Activated CD8-positive, alpha-beta memory T cell treated with anti-CD3 and anti-CD28 coated beads, Interleukin-2, amount 10 ng/mL, durations not matched to agents 7 days and 5 days (primary cell): ENCODE results near the gene ZFP36L2. TPM values are rescaled to one million over a fixed set of nuclear protein-coding genes. Genes with fewer than 3 reads are reported as not detected.

Experiments
- ATAC-seq: fragments of 150-1000 bp; cut with Tn5 transposase; one replicate; pipeline ENCODE4 v1.10.0; 2021; ENCODE audit warnings: moderate library complexity
- CTCF ChIA-PET: fragments of 350-600 bp; sonication (Branson Sonifier 250); formaldehyde crosslinking; loops from one replicate; lab custom pipeline; 2021; ENCODE audit warnings: antibody characterized with exemption; lab: Charles Lee
- DNase-seq: peaks from one replicate; pipeline ENCODE4 v3.0.0-alpha.2; 2020
- H3K27ac Mint-ChIP-seq: one replicate; pipeline ENCODE4 v1.8.0; 2021; ENCODE audit warnings: mild to moderate bottlenecking, mixed read lengths
- H3K27me3 Mint-ChIP-seq: one replicate; pipeline ENCODE4 v1.8.0; 2021; ENCODE audit warnings: mixed read lengths
- H3K36me3 Mint-ChIP-seq: one replicate; pipeline ENCODE4 v1.8.0; 2021; ENCODE audit warnings: mild to moderate bottlenecking, mixed read lengths
- H3K4me1 Mint-ChIP-seq: one replicate; pipeline ENCODE4 v1.8.0; 2021; ENCODE audit warnings: mixed read lengths
- H3K4me3 Mint-ChIP-seq: one replicate; pipeline ENCODE4 v1.8.0; 2021; ENCODE audit warnings: mild to moderate bottlenecking, moderate library complexity, mixed read lengths
- H3K9me3 Mint-ChIP-seq: one replicate; pipeline ENCODE4 v1.8.0; 2022; ENCODE audit warnings: low read depth, mixed read lengths
- total RNA-seq, 2 experiments: library from RNA; stranded (reverse); gene quantifications; one replicate each; pipeline ENCODE4 v1.2.3, GENCODE V29; 2021

Gene ZFP36L2
- total RNA-seq, 2 experiments from 2014 or later = 118 to 158 TPM

DNA sequence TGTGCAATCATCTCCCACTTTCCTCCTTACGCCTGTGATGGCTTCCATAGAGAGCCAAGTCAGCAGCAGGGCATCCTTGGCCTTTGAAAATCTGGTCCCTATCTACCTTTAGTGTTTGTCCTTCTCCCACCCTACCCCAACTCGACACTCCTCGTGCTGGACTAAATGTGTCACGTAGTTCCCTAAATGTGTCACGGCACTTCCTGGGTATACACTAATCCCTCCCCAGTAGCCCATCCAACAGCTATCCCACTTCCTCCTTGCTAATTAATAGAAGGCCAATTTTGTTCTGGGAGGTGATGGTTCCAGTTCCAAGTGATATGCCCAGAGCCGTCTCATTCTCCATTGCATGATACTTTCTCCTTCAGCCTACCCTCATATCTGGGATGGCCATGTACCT, 36.5 kb upstream of the ZFP36L2 start:
- no peaks in the 10 kb centered on the region for H3K4me1 Mint-ChIP-seq
- no peak overlapping the region for H3K4me3 Mint-ChIP-seq
- no peaks in the 10 kb centered on the region for H3K9me3 Mint-ChIP-seq
- DNase-seq (no peak), ATAC-seq (no peak)
- H3K27ac Mint-ChIP-seq = no peak overlapping the region
- no peaks in the 10 kb centered on the region for H3K27me3 Mint-ChIP-seq
- CTCF ChIA-PET = no interaction called here
- no peaks in the 10 kb centered on the region for H3K36me3 Mint-ChIP-seq

DNA sequence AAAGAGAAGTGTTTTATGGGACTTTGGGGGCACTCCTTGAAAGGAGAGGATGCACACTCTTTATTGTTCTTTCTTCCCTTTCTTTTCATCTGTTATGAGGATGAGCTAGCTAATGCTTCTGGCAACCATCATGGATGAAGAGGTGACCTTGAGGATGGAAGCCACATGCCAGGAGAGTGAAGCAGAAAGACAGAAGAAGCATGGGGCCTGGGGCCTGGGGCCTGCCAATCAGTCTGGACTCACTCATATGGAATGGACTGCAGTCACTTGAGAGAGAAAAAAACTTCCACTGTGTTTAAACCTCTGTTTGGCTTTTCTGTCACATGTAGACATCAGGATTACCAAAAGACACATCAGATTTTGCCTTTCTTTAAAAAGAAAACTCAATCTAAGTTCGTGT, 35.8 kb upstream of the ZFP36L2 start:
- no peak overlapping the region for H3K4me3 Mint-ChIP-seq
- H3K36me3 Mint-ChIP-seq = no peaks in the 10 kb centered on the region
- no peaks in the 10 kb centered on the region for H3K4me1 Mint-ChIP-seq
- ATAC-seq (no peak), DNase-seq (no peak)
- CTCF ChIA-PET = no interaction called here
- H3K9me3 Mint-ChIP-seq = no peaks in the 10 kb centered on the region
- no peak overlapping the region for H3K27ac Mint-ChIP-seq
- no peaks in the 10 kb centered on the region for H3K27me3 Mint-ChIP-seq

DNA sequence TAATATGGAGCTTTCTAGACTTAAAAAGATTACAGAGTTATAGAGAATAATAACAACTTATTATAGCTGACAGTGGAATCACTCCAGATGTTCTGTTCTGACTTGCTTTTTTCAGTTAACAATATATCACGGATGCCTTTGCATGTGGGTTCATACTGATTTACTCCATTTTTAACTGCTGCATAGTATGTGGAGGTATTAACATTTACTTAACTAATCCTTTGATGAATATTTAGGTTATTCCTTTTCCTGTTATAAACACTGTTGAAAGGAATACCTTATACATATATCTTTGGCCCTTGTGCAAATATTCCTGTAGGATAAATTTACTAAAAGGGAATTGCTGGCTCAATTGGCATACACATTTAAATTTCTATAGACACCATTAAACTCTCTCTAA, 33.1 kb upstream of the ZFP36L2 start:
- Mint-ChIP-seq H3K4me1 (no peaks in the 10 kb centered on the region), H3K9me3 (no peaks in the 10 kb centered on the region), H3K27ac (no peak overlapping the region), H3K4me3 (no peak overlapping the region), H3K36me3 (no peaks in the 10 kb centered on the region), H3K27me3 (no peaks in the 10 kb centered on the region)
- DNase-seq (no peak), ATAC-seq (no peak)
- CTCF ChIA-PET = no interaction called here

DNA sequence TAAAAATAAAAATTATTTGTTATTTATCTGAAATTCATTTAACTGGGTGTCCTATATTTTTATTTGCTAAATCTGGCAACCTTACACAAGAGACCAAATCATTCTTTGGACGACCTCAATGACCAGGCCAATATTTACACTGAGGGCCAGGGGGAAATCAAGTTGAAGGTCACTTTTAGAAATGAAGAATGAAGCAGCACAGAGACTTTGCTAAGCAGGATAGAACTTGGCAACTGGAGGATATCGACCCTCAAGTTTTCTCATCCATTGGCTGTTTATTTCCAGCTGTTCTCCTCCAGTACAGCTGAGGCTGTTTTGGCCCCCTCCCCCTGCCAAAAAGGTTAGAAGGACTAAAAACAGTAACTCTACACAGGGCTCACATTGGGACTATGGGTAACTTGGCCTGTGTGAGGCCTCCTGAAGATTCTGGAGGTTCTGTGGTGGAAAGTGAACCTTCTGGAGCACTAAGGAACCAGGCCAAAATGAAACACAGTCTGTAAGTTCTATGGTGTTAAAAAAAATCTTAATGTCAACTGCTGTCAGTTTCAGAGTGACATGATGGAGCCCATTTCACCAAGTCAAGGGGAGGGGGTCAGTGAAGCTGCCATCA, 32.2 kb upstream of the ZFP36L2 start:
- ATAC-seq (no peak), DNase-seq (no peak)
- Mint-ChIP-seq H3K9me3 (no peaks in the 10 kb centered on the region), H3K36me3 (no peaks in the 10 kb centered on the region), H3K27me3 (no peaks in the 10 kb centered on the region), H3K4me3 (no peak overlapping the region), H3K4me1 (no peaks in the 10 kb centered on the region), H3K27ac (no peak overlapping the region)
- CTCF ChIA-PET = no interaction called here

DNA sequence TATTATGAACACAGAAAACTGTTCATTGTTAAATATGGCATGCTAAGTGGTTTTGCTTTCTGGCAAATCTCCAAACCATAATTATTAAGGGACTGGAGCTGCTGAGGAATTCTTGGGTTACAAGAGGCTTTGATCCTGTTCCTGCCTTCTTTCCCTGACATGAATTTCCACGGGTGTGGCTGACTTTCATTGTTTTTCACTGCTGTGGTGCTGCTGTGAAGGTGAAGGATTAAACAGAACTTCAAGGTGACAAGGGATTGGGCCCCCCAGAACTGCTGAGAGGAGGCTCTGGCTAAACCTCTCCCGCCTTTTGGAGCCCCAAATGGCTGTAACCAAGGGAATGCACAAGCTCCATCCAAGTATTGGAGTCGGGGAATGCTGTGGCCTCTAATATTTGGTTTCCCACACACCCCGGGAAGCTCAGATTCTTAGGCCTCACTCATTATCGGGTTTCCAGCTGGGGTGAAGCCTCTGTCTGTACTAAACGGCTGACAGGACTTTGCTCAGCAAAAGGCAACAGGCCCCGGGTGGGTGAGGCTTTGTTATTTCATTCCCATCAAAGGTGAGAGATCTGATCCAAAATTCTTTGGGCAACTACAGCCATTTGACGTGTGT, 29.0 kb upstream of the ZFP36L2 start:
- H3K9me3 Mint-ChIP-seq = no peaks in the 10 kb centered on the region
- no peaks in the 10 kb centered on the region for H3K27me3 Mint-ChIP-seq
- no peaks in the 10 kb centered on the region for H3K4me1 Mint-ChIP-seq
- DNase-seq (no peak), ATAC-seq (no peak)
- H3K36me3 Mint-ChIP-seq = no peaks in the 10 kb centered on the region
- no peak overlapping the region for H3K4me3 Mint-ChIP-seq
- H3K27ac Mint-ChIP-seq = no peak overlapping the region
- CTCF ChIA-PET = interaction anchor here (0.7 to 1.1 kb wide), 2 partner anchors 26 to 194 kb away, joined by 3 read pairs; no protein-coding TSS in a partner anchor

DNA sequence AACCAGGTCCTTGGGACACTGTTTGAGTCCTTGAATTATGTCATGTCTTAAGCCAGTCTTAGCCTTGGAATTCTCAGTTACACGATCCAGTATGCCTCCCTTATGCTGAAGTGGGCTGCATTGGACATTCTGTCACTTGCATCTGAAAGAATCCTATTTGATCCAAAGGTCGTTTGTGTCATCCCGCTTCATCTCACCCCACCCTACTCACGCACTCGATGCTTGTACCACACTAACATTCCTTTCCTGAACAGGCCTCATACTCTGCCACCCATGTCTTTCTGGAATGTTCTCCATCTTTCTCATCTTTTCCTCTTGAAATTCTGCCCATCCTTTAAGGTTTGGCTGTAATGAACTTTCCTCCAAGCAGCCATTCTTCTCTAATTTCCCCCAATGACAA, 27.9 kb upstream of the ZFP36L2 start:
- Mint-ChIP-seq H3K4me1 (no peaks in the 10 kb centered on the region), H3K27ac (no peak overlapping the region), H3K27me3 (no peaks in the 10 kb centered on the region), H3K4me3 (no peak overlapping the region), H3K9me3 (no peaks in the 10 kb centered on the region), H3K36me3 (no peaks in the 10 kb centered on the region)
- ATAC-seq (no peak), DNase-seq (no peak)
- CTCF ChIA-PET = no interaction called here

DNA sequence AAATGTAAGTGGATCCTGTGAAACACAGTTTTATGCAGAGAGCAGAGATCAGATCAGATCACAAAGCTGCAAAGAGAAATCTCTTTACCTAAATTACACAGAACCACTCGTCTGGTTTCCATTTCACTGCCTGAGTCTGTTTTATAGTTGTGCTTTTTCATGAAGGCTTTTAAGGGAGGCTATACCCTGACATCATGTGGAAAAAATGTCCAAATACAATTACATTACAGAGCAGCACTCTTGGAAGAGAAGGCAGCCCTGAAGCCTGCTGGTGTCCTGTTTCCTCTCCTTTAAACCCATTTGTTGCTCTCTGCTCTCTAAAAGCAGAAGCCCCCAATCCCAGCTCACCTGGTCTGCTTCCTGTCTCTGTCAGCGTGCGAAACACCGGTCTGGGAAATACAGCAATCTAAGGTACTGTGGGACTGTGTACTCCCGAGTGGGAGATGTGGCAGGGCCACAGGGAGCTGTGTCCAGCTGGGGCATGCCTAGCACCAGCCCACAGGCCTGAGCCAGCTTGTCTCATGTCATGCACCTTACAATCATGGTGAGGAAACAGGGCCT, 24.8 kb upstream of the ZFP36L2 start:
- no peak overlapping the region for H3K27ac Mint-ChIP-seq
- H3K9me3 Mint-ChIP-seq = no peaks in the 10 kb centered on the region
- CTCF ChIA-PET = no interaction called here
- ATAC-seq = no peak
- no peaks in the 10 kb centered on the region for H3K4me1 Mint-ChIP-seq
- no peaks in the 10 kb centered on the region for H3K27me3 Mint-ChIP-seq
- no peak overlapping the region for H3K4me3 Mint-ChIP-seq
- no peaks in the 10 kb centered on the region for H3K36me3 Mint-ChIP-seq
- no peak for DNase-seq

DNA sequence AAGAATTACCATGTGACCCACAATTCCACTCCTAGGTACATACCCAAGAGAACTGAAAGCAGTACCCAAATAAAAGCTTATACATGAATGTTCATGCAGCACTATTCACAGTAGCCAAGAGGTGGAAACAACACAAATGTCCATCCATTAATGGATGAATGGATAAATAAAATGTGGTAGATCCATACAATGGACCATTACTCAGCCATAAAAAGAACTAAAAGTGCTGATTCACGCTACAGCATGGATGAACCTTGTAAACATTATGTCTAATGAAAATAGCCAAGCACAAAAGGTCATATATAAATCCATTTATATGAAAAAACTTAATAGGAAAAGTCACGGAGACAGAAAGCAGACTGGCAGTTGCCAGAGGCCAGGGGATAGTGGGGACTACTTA, 23.6 kb upstream of the ZFP36L2 start:
- DNase-seq = no peak
- Mint-ChIP-seq H3K9me3 (no peaks in the 10 kb centered on the region), H3K36me3 (no peaks in the 10 kb centered on the region), H3K27me3 (no peaks in the 10 kb centered on the region), H3K4me1 (no peaks in the 10 kb centered on the region), H3K4me3 (no peak overlapping the region), H3K27ac (no peak overlapping the region)
- no peak for ATAC-seq
- CTCF ChIA-PET = interaction anchor here (1.8 kb wide), 1 partner anchor 234 kb away, joined by 8 read pairs; no protein-coding TSS in a partner anchor

DNA sequence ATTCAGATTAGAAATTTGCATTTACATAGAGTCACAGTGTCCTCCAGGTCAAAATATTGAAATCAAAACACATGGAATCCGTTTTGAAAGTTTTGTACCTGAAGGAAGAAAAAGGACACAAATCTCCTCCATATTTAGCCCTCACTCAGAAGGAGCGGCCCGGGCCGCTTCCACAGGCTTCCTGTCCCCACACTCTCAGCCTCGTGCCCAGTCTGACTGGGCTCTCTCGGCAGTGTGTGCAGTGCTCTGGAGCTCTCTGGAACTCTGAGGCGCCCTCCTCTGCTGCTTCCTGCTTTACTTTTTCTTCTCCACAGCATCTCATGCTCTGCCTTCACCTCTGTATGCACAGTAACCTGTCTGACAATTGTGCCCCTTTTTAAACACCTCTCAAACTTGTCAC, 22.2 kb upstream of the ZFP36L2 start:
- H3K27ac Mint-ChIP-seq = no peak overlapping the region
- no peak overlapping the region for H3K4me3 Mint-ChIP-seq
- CTCF ChIA-PET = interaction anchor here (0.9 to 1.8 kb wide), 2 partner anchors 10 to 236 kb away, joined by 3 to 8 read pairs; no protein-coding TSS in a partner anchor
- no peaks in the 10 kb centered on the region for H3K9me3 Mint-ChIP-seq
- DNase-seq (no peak), ATAC-seq (no peak)
- no peaks in the 10 kb centered on the region for H3K4me1 Mint-ChIP-seq
- no peaks in the 10 kb centered on the region for H3K36me3 Mint-ChIP-seq
- H3K27me3 Mint-ChIP-seq = no peaks in the 10 kb centered on the region

DNA sequence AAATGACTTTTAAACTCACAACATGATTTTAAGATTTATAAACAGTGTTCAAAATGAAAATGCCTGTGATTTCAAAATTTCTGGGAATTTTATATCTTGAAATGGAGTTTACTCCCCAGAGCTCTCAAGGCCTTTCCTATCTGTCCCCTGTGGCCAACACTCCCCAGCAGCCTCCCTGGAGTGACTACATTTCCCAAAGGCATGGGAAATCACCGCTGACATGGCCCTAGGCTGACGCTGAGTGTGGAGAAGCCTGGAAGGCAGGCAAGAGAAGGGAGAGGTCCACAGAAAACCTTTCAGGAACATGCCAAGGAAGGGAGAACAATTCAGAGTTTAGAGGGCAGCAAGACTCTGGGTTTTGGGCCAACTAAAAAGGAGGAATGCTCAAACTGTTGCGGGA, 20.2 kb upstream of the ZFP36L2 start:
- no peak for DNase-seq
- Mint-ChIP-seq H3K4me1 (no peaks in the 10 kb centered on the region), H3K27me3 (no peaks in the 10 kb centered on the region), H3K9me3 (no peaks in the 10 kb centered on the region), H3K27ac (no peak overlapping the region), H3K4me3 (no peak overlapping the region), H3K36me3 (no peaks in the 10 kb centered on the region)
- CTCF ChIA-PET = no interaction called here
- no peak for ATAC-seq

DNA sequence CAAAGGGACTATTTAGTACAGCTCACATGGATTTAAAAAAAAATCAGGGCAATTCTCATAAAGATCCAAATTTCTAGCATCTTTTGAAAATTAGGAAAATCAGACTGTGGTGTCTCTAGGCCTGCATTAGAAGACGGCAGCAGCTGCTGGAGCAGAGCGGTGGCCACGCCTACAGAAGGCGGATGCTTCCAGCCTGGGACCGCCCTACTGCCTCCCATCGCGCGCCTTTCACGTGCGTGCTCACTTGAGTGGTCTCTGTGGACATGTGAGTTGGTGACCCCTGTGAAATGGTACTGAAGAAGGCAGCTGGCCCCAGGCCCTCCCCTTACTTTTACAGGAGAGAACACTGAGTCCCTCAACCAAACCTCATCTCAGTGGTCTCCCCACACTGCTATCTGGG, 15.2 kb upstream of the ZFP36L2 start:
- Mint-ChIP-seq H3K27ac (no peak overlapping the region), H3K4me3 (no peak overlapping the region), H3K27me3 (no peaks in the 10 kb centered on the region), H3K36me3 (peaks cover 3% of the 10 kb centered on the region), H3K9me3 (no peaks in the 10 kb centered on the region), H3K4me1 (peaks cover 6% of the 10 kb centered on the region)
- DNase-seq (no peak), ATAC-seq (no peak)
- CTCF ChIA-PET = interaction anchor here (1.5 kb wide), 2 partner anchors 243 to 244 kb away, joined by 4 to 5 read pairs; no protein-coding TSS in a partner anchor

DNA sequence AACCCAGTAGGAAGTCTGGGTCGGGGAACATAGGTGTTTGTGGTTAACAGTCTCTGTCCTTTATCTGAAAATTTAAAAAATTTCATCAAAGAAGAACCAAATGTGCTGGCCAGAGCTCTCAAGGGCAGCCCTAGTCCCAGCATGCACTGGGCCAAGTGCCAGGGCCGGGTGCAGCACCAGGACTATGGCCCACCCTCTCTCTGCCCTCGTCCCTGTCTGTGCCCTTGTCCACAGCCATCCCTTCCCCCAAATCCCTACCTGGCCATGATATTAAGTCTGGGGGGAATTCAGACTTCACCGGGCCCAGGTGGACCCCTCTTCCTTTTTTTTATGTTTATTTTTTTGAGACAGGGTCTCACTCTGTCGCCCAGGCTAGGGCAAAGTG, 14.4 kb upstream of the ZFP36L2 start:
- H3K4me1 Mint-ChIP-seq = peaks cover 6% of the 10 kb centered on the region
- peaks cover 3% of the 10 kb centered on the region for H3K36me3 Mint-ChIP-seq
- no peaks in the 10 kb centered on the region for H3K9me3 Mint-ChIP-seq
- H3K4me3 Mint-ChIP-seq = no peak overlapping the region
- no peaks in the 10 kb centered on the region for H3K27me3 Mint-ChIP-seq
- H3K27ac Mint-ChIP-seq = no peak overlapping the region
- ATAC-seq = no peak
- no peak for DNase-seq
- CTCF ChIA-PET = interaction anchor here (0.8 to 1.5 kb wide), 4 partner anchors 11 to 245 kb away, joined by 3 to 5 read pairs (median 4); no protein-coding TSS in a partner anchor

DNA sequence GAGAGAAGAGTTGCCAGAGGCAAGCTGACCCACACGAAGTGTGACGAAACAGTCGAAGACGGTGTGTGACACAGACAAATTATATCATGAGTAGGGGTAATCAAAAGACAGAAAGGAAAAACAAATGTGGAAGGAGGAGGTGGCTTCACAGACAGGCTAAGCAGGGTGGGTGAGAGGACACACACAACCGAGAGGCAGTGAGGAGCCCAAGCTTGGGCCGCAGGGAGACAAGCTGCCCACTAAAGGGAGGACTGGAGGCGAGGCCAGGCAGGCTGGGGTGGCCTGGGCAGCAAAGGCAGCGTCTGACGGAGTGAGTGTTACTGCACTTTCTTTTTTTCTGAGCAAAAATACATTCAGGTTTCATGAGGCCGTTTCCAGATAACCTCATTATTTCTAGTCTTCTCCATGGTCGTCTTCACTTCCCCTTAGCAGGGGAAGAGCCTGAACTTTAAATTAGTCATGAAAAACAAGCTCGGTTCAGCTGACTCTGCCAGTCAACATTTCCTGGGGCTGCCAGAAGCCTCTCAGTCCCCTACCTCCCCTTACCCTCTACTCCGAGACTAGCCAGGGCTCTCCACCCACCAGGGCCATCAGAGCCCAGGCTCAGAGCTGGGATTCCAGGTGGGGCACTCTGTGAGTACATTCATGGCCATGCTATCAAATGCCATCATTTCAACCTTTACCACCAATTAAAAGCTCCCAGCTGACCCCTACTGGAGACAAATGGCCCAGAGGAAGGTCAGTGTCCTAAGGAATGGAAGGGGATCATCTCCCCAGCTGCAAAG, 13.8 kb upstream of the ZFP36L2 start:
- H3K27ac Mint-ChIP-seq = no peak overlapping the region
- no peaks in the 10 kb centered on the region for H3K27me3 Mint-ChIP-seq
- ATAC-seq (no peak), DNase-seq (no peak)
- peaks cover 6% of the 10 kb centered on the region for H3K4me1 Mint-ChIP-seq
- CTCF ChIA-PET = interaction anchor here (0.8 to 1.5 kb wide), 4 partner anchors 11 to 246 kb away, joined by 3 to 5 read pairs (median 4); no protein-coding TSS in a partner anchor
- no peaks in the 10 kb centered on the region for H3K9me3 Mint-ChIP-seq
- H3K4me3 Mint-ChIP-seq = no peak overlapping the region
- H3K36me3 Mint-ChIP-seq = peaks cover 3% of the 10 kb centered on the region
